HG03342 (cell line): ENCODE measurements around the gene WWOX.

Experiments
- ATAC-seq: cut with Tn5 transposase; IDR thresholded peaks from one replicate; pipeline ENCODE4 v1.9.1; 2021; ENCODE audit warnings: mild to moderate bottlenecking, moderate library complexity; ENCODE audit not compliant: unreplicated experiment

WWOX gene

GRCh38 chr16:78871241-78871640, 771.8 kb downstream of the WWOX start:
- ATAC-seq = no peak

GRCh38 chr16:78876671-78877070, 777.2 kb downstream of the WWOX start:
- ATAC-seq = no peak

GRCh38 chr16:78877114-78877655, 777.7 kb downstream of the WWOX start:
- ATAC-seq = no peak

- ATAC-seq = no peak
Observed at GRCh38 chr16:78878570-78878969, 779.1 kb downstream of the WWOX start.

GRCh38 chr16:78879011-78879410, 779.6 kb downstream of the WWOX start:
- ATAC-seq = no peak

- no peak for ATAC-seq
Observed at GRCh38 chr16:78882150-78882549, 782.7 kb downstream of the WWOX start.

GRCh38 chr16:78882751-78883150, 783.3 kb downstream of the WWOX start:
- ATAC-seq = no peak

GRCh38 chr16:78884204-78884603, 784.8 kb downstream of the WWOX start:
- no peak for ATAC-seq

- ATAC-seq = no peak
Observed at GRCh38 chr16:78889346-78889745, 789.9 kb downstream of the WWOX start.

GRCh38 chr16:78890373-78890895, 791.0 kb downstream of the WWOX start:
- ATAC-seq = no peak

GRCh38 chr16:78892951-78893733, 793.7 kb downstream of the WWOX start:
- ATAC-seq = no peak

GRCh38 chr16:78894886-78895285, 795.4 kb downstream of the WWOX start:
- no peak for ATAC-seq

- no peak for ATAC-seq
Observed at GRCh38 chr16:78895681-78896080, 796.2 kb downstream of the WWOX start.

GRCh38 chr16:78896280-78896679, 796.8 kb downstream of the WWOX start:
- ATAC-seq = no peak

GRCh38 chr16:78897299-78897698, 797.8 kb downstream of the WWOX start:
- ATAC-seq = no peak

GRCh38 chr16:78900044-78900811, 800.8 kb downstream of the WWOX start:
- no peak for ATAC-seq

GRCh38 chr16:78900966-78901365, 801.5 kb downstream of the WWOX start:
- ATAC-seq = no peak

GRCh38 chr16:78902321-78902720, 802.9 kb downstream of the WWOX start:
- no peak for ATAC-seq

- no peak for ATAC-seq
Observed at GRCh38 chr16:78903237-78903636, 803.8 kb downstream of the WWOX start.

GRCh38 chr16:78903843-78904242, 804.4 kb downstream of the WWOX start:
- ATAC-seq = no peak

GRCh38 chr16:78906135-78906534, 806.7 kb downstream of the WWOX start:
- ATAC-seq = no peak

GRCh38 chr16:78909226-78909625, 809.8 kb downstream of the WWOX start:
- ATAC-seq = no peak
